Stimulated activated CD8-positive, alpha-beta memory T cell treated with anti-CD3 and anti-CD28 coated beads, Interleukin-7, amount 100 ng/mL, for 1 hour (primary cell): ENCODE results near the gene CYFIP2.

Experiments used
- DNase-seq, 2 donors: peaks; one replicate each; pipeline ENCODE4 v3.0.0-alpha.2; 2020; ENCODE audit warnings: low read depth in 2 of 2

The CYFIP2 gene

GRCh38 chr5:157356576-157356975 lies 90.7 kb downstream of the CYFIP2 start:
- no peak for DNase-seq

- DNase-seq, result no peak
These were observed 91.9 kb downstream of the CYFIP2 start for GRCh38 chr5:157357823-157358222.

DNA sequence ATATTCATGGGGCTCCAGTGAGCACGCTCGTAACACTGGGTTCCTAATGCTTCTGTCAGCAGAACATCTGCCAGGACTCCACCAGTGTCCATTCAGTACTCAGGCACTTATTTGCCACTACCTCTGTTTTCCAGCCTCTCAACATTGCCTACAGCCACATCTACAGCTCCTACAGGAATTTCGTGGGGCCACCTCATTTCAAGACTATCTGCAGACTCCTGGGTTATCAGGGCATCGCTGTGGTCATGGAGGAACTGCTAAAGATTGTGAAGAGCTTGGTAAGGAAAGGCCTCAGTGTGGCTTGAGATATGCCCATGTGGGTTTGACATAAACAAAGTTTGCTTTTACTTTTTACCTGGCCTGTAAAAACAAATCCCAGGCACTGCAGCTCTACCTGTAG lies 92.9 kb downstream of the CYFIP2 start:
- no peak for DNase-seq

DNA sequence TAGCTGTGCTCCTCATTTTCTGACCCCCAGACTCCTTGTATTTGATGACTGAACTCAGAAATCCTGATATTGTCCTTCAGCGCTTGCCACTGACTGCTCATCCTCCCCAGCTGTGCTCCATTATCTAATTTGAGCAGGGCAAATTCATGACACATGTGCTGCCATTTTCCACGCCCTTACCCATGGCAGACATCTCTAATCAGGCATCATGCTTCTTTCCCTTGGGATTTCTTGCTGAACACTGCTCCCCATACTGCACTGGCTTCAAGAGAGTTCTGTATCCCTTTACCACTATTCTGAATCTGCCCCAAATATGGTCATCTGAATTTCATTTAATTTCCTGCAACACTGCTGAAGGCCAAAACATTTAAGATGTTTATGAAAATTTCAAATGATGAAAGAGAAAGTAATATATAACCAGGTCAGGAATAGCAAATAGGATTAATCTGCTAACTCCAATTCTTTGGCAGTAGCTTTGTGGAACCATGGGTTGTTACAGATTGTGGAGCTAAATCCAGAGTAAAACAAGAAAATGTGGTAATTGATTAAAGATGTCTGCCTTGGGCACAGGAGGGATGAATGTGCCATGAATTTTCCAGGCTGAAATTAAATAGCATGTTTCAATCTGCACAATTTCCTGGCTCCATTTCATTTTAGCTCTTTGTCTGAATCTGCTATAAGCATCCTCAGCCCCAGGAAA lies 93.6 kb downstream of the CYFIP2 start:
- DNase-seq, result no peak

DNA sequence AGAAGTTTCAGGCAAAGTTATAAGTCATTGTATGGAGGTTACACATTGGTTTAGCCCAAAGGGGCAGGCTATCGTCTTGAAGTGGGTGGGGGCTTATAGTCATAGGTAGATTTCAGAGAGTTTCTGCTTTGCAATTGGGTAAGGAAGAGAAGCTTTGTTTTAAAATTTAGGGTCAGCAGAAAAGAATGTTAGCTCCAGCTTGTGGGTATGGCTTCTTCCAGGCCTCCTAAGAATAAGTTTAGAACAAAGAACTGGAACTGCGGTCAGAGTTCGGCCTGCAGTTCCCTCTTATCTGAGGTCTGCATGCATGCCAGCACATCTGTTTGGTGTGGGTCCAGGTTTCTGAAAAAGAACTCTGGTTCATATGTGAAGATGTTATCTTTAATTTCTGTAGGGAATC lies 96.1 kb downstream of the CYFIP2 start:
- DNase-seq, result no peak

DNA sequence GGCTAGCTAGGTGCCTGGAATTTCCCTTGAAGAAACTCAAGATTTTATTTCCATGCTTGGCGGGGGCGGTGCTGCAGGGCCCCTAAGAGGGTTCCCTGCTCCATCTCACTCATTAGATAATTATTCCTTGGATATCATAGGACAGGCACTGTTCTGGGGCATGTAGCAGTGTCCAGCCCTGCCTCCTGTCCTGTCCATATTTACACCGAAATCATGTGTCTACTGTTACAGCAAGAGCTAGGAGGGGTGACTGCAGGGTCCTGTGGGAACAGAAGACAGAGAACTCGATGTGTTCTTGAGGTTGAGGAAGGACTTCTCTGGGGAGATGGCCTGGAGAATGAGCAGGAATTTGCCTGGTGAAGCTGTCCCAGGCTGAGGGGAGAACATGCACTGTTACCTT lies 96.6 kb downstream of the CYFIP2 start:
- no peak for DNase-seq

GRCh38 chr5:157362982-157363381 lies 97.1 kb downstream of the CYFIP2 start:
- no peak for DNase-seq

- DNase-seq, result no peak
These were observed 99.8 kb downstream of the CYFIP2 start for GRCh38 chr5:157365732-157366131.

- DNase-seq, result no peak
These were observed 101.1 kb downstream of the CYFIP2 start for GRCh38 chr5:157366741-157367674.

DNA sequence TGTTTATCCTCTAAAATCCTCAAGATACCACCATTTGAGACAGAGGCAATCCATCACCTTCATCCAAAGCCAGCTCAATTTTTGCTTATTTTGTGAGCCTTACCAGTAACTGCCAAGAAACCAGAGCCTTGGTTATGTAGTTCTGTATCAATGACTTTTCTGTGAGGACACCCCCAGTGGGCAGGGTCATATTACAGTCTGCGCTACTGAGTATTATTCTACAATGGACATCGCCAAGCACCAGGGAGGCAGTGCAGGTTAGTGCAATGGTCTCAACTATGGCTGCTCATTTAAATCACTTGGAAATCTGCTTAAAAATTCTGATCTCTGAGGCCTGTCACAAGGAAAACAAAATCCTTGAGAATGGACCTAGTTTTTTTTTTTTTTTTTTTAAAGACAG lies 103.6 kb downstream of the CYFIP2 start:
- no peak for DNase-seq

DNA sequence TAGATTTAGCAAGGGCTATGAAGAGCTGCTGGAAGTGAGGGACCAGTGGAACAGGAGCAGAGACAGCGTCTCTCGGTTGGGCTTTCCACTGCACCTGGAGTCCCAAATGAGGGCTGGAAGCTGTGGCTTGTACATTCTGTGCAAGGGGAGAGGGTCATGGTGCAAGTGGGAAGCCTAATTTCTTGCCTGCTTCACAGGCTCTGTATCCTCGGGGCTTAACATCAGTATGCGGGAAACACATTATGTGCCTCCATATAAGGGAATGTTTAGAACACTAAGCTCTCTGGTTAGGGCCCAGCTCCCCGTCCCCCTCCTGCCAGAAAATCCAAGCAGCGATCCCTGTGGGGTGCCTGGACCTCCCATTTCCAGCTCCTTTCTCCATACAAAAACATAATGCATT lies 105.0 kb downstream of the CYFIP2 start:
- no peak for DNase-seq

DNA sequence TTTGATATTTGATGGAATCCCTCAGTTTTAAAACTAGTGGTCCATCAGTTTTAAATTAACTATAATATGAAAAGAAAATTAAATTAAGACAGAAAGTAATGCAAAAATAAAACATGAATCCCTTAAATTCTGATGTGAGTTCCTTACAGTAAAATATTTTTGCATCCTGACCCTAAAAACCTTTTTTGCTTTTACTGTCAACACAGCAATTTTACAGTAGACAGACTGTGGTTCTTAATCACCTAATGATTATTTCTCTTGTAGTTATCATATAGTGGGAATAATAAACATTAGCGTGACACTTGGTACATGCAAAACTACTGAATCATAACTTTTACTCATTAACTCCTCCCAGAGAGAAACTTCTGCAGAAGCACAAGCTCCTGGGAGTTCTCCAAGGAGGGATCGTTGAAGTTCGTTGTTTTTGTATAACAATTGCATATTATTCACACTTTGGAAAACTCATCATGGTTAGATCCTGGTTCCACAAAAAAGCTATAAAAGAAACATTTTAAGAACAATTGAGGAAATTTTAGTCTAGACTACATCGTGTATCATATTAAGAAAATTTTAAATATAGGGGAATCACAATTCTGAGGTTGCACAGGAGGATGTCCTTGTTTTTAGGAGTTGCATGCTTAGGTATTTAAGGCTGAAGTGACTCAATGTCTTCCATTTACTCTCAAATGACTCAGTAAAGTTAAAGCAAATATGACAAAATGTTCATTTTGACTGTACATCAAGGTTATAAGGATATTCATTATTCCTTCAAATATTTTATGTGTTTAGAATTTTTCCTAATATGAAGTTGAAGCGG lies 105.9 kb downstream of the CYFIP2 start:
- no peak for DNase-seq

DNA sequence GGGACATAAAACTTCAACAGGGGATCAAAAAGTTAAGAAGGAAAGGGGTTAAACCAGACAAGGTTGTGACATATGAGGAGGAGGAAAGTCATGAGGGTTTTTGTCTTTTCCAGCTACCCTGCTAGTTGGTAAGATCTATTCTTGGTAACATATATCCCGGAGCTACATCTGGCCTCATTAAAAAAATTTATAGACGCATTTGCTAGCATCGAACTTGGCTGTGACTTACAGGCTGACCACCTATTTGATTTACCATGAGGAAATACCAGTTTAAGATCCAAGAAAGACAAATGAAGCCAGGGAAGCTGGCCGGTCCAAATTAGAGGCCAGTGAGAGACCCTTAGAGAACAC lies 106.5 kb downstream of the CYFIP2 start:
- no peak for DNase-seq

- DNase-seq, result no peak
These were observed 112.6 kb downstream of the CYFIP2 start for GRCh38 chr5:157378509-157378908.

DNA sequence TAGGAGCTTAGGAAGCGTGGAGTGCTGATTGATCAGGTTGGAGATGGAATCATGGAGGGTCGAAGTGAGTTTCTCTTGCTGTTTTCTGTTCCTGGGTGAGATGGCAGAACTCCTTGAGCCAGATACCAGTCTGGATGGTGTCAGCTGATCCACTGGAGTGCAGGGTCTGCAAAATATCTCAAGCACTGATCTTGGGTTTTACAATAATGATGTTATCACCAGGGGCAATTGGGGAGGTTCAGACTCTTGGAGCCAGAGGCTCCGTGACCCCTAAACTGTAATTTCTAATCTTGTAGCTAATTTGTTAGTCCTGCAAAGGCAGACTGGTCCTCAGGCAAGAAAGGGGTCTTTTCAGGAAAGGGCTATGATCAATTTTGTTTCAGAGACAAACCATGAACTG lies 114.1 kb downstream of the CYFIP2 start:
- DNase-seq, result no peak

DNA sequence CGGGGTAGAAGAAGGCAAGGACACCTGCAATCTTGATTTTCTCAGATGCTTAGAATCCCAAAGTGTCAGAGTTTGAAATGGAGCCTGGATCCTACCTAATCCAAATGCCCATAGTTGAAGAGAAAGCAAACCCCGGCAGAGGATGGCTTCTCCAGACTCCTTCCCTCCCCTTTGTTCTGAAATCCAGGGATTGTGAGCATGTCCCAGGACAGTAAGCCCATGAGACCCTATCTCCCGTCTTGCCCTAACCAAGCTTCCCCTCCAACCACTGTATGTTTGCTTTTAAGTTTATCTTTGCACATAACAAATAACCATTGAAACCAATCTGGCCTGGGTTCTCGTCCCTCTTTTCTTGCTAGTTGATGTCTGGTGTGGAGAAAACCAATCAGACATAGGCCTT lies 115.8 kb downstream of the CYFIP2 start:
- DNase-seq, result no peak

DNA sequence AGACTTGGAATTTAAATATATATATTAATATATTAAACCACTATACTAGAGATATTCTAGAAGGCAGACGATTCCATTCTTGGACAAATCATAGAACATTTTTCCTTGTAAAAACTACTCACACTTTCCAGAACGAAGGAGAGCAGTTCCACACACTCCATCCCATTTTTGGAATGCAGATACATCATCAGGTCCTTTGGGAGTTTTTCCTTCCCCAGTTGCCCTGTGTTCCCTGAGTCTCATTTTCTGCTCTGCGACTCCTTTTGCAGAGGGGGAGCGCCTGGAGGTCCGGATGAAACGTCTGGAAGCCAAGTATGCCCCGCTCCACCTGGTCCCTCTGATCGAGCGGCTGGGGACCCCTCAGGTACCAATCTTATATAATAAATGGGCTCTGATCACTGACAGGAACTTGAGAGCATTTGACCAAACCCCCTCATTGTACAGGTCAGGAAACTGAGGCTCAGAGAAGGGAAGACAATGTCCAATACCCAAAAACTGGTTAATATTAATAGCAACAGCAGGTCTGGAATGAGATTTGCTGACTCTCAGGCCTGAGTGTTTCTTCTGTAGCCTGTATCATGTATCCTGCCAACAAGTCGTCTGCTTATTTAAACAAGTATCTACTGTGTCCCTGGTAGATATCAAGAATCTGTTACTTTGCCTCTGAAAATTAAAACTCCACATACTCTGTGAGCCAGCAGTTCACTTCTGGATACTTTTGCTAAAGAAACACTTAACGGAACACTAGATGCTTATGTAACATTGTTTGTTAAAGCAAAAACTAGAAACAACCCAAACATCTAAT lies 117.3 kb downstream of the CYFIP2 start:
- DNase-seq, result no peak

DNA sequence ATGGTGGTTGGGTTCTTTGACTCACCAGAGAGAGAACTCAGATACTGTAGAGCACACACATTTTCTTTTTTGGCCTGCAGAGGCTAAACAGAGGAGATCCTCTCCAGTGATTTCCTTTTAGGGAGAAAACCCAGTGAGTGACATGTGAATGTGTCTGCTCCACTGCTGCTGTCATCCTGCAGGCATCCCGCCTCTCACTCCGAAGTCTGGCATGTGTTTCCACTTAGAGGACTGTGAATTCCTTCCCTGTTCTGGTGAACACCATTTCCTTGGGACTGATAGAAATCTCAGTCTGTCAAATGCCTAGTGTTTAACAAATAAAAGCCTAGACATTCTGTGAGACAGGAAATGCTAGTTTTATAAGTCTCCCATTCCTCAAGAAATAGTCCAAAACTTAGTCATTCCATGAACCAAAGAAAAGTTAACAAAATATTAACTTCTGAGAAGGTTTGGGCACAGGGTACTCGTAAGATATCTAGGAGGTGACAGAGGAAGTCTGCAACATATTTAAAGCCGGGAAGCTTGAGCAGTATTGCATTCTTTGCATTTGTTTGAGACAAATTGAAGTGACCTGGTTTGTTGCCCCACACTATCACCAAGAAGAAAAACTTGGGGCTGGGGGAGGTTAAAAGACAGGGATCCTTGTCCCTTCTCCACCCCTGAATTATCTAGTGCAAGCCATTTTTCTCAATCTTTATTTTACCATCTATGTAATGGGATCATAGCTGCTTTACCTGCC lies 119.2 kb downstream of the CYFIP2 start:
- DNase-seq, result no peak

- DNase-seq, result no peak
These were observed 121.2 kb downstream of the CYFIP2 start for GRCh38 chr5:157387041-157387563.

GRCh38 chr5:157387683-157388093 lies 121.8 kb downstream of the CYFIP2 start:
- no peak for DNase-seq
